SIG-M5 (cell line): Measurements from ENCODE around the gene MAS1L.

Experiments used
- DNase-seq: peaks from one replicate; lab custom pipeline; 2025; lab: John Stamatoyannopoulos, UW

Gene MAS1L

GRCh38 chr6:29487660-29488059 lies at the start of gene MAS1L:
MAS1L (minus strand) TSS chr6:29487956; CDS start chr6:29487902, 54 bp downstream.
- no peak for DNase-seq

GRCh38 chr6:29532320-29532951 lies 44.7 kb upstream of the MAS1L start:
- DNase-seq: no peak

- DNase-seq: no peak
Observed at GRCh38 chr6:29531668-29532067, 43.9 kb upstream of the MAS1L start.

- DNase-seq: no peak
Observed at GRCh38 chr6:29530671-29531310, 43.0 kb upstream of the MAS1L start.

- DNase-seq: no peak
Observed at GRCh38 chr6:29529956-29530355, 42.2 kb upstream of the MAS1L start.

GRCh38 chr6:29528988-29529560 lies 41.3 kb upstream of the MAS1L start:
- DNase-seq: no peak

- DNase-seq: no peak
Observed at GRCh38 chr6:29528300-29528931, 40.7 kb upstream of the MAS1L start.

- DNase-seq: no peak
Observed at GRCh38 chr6:29527564-29527963, 39.8 kb upstream of the MAS1L start.

- no peak for DNase-seq
Observed at GRCh38 chr6:29527126-29527525, 39.4 kb upstream of the MAS1L start.

GRCh38 chr6:29525311-29525639 lies 37.5 kb upstream of the MAS1L start:
- no peak for DNase-seq

GRCh38 chr6:29524444-29525310 lies 36.9 kb upstream of the MAS1L start:
- no peak for DNase-seq

- DNase-seq: no peak
Observed at GRCh38 chr6:29524044-29524443, 36.3 kb upstream of the MAS1L start.

GRCh38 chr6:29522227-29522626 lies 34.5 kb upstream of the MAS1L start:
- no peak for DNase-seq

GRCh38 chr6:29521006-29521680 lies 33.4 kb upstream of the MAS1L start:
- no peak for DNase-seq

- DNase-seq: no peak
Observed at GRCh38 chr6:29520232-29520631, 32.5 kb upstream of the MAS1L start.

- no peak for DNase-seq
Observed at GRCh38 chr6:29519291-29520010, 31.7 kb upstream of the MAS1L start.

- no peak for DNase-seq
Observed at GRCh38 chr6:29517728-29518440, 30.1 kb upstream of the MAS1L start.

GRCh38 chr6:29517245-29517644 lies 29.5 kb upstream of the MAS1L start:
- no peak for DNase-seq

- DNase-seq: no peak
Observed at GRCh38 chr6:29516108-29516507, 28.4 kb upstream of the MAS1L start.

- no peak for DNase-seq
Observed at GRCh38 chr6:29510746-29511300, 23.1 kb upstream of the MAS1L start.
